Head of caudate nucleus (tissue), 42 donors: ENCODE data around the gene LDB2.

ENCODE experiments used
- DNase-seq, 42 donors: peaks; one replicate each; pipeline versions ENCODE4 v3.0.0 to v3.0.0-alpha.2; 2020 to 2021; ENCODE audit warnings: mixed read lengths in 7 of 42
- intact Hi-C: fragments of 100-400 bp; cut with DNase I; formaldehyde crosslinking; loops from one replicate; pipeline ENCODE4 v1.15.0; 2022

Gene LDB2

GRCh38 chr4:16733509-16733908 is 164.9 kb downstream of the LDB2 start:
- peak in 41 of 42 donors; percentile 18 to 87 (median 60) for DNase-seq
- intact Hi-C loops: no loop called here

- DNase-seq: peak in 12 of 42 donors; percentile 13 to 62 (median 30)
- intact Hi-C loops: no loop called here
Measured at GRCh38 chr4:16732741-16733140, 165.7 kb downstream of the LDB2 start.

- intact Hi-C loops: no loop called here
- no peak for DNase-seq
Measured at GRCh38 chr4:16731776-16732380, 166.6 kb downstream of the LDB2 start.

DNA sequence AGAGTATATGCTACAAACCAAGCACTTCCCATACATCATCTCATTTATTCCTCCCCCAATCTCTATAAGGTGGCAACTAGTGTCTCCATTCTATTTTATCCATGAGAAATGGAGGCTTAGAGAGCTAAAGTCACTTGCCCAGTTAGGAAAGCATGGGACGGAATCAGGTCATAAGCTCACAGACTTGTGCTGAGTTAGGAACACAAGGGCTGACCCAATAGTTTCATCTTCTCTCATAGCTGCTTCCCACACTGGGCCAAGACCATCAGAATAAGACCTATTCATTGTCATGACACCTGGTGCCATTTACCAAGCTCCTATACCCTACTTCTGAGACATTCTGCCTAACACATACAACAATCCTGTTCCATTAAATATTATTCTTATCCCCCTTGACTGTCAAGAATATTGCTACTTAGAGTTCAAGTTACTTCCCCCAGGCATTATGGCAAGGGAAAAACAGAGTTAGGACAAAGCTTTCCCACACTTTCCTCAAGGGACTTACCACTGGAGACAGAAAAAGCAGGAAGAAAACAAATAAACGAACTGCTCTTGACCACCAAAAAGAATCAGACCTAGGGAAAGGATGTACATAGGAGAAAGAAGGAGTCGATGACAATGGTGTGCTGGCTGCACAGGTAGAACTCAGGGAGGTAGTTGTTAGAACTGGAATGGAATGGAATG is 167.8 kb downstream of the LDB2 start:
- intact Hi-C loops: no loop called here
- no peak for DNase-seq

DNA sequence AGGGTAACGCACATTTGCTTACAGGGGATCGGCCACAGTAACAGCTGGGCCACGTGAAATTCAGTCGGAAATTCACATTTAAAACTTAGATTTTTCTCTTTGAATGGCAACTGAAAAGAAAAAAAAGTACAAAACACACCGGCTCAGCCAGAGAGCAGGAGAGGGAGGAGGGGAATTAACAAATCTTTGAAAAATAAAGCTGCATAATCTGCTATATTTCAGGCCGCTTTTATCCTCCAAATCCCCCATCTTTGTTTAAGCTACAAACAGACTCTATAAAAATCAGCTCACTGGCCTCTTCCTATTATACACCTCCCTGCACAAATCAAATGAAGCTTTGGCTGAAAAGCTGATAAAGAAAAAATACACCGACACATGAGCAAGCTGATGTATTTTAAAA is 169.1 kb downstream of the LDB2 start:
- intact Hi-C loops: no loop called here
- no peak for DNase-seq

- no peak for DNase-seq
- intact Hi-C loops: no loop called here
Measured at GRCh38 chr4:16728849-16729248, 169.6 kb downstream of the LDB2 start.

DNA sequence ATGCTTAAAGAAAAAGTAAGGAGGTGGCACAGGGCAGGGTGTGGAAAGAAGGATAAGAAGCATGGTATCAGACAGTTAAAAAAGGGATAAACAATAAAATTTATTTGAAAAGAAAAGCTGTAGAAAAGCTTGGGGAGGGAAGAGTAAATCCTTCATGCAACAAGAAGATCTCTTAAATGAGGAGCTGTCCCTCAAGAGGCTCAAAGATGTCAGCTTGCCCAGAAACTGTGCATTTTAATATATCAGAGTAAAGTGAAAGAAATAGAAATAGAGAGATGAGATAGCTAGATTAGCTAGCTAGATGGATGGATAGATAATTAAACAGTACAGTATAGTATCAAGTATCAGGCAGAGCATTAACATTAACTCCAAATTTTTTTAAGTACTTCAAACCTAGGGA is 170.3 kb downstream of the LDB2 start:
- intact Hi-C loops: no loop called here
- DNase-seq: no peak

DNA sequence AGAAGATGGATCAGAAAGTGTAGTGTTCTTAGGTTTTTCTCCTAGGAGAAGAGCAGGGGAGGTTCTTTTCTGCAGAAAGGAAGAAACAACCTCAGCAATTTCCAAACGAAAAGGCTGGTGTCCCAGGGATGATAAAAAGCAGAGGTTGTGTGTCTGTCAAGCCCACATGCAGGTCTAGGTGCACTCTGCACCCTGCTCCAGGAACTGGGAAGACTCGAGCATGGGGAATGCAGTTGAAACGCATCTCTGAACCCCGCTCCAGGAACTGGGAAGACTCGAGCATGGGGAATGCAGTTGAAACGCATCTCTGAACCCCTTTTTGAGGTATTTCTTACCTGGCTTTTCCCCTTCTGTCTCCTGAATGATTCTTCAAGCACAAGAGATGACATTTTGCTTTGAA is 171.2 kb downstream of the LDB2 start:
- DNase-seq: peak in 39 of 42 donors; percentile 9 to 83 (median 49)
- intact Hi-C loops: no loop called here

DNA sequence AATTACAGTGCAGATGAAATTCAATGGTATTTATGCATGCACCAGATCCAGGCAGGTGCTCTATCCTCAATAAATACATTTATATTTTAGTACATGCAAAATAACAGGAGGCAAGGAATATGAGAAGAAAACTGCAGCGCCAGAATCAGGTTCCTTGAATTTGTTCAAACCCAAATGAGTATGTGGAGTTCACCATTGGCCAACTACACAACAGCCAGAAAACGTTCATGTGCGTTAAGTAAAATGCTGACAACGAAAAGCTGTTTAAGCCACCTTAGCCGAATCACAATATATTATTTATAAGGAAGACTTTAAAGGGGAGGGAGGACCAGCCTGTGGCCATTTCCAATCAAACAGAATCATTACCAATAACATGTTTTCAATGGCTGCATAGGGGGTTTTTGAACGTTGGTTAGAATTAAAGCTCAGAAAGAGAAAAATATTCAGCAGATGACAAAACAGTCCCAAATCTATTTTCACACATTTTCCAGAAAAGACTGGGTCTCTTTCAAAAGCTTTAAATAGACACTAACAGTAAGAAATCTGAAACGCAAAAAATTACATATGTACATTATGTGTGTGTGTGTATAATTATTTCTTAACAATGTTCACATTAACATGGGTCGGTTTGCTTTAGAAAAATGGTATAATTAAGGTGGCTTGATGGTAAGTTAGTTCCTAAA is 171.9 kb downstream of the LDB2 start:
- DNase-seq: no peak
- intact Hi-C loops: no loop called here

GRCh38 chr4:16725252-16725651 is 173.2 kb downstream of the LDB2 start:
- intact Hi-C loops: no loop called here
- no peak for DNase-seq

DNA sequence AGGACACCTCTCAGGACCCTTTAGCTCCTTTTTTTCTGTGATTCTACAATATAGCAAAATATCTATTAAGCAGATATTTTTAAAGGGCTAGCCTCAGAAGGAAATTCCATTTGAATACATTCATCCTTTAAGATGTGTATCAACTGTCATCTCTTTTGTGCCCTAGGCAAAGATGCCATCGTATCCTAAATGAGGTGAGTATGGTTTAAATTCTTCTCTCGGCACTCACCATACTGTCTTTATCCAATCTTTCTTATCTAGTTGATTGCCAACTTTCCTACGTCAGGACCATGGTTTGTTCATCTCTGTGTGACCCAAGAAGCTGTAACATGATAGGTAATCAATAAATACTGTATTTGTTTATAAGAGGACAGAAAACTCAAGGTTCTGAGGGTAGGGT is 176.0 kb downstream of the LDB2 start:
- intact Hi-C loops: no loop called here
- no peak for DNase-seq

DNA sequence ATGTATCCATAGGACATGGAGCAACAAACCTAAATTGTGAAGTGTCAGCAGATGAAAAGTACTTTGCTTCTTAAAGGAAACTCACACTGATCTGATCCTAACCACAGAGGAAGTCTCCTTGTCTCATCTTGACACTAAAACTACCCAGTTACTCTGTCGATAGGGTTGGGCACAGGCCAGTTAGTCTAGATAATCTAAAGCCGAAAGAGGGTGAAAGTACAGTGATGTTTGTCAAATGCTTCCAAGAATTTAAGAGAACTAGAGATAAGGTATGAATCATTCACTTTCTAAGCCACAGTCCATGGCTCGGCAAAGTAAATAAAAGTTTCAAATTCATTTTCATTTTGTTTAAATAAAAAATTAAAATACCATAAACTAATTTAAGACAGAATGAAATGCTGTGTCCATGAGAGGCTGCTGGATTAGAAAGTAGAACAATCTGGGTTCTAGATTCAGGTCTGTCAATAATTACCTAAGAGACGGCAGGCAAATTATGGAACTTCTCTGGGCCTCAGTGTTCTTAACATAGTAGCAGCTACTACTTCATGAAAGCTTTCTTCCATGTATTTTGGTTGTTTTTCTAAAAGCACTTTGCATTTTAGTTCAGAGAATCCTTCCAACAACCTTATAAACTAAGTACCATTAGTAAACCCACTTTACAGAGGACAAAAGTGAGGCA is 176.7 kb downstream of the LDB2 start:
- intact Hi-C loops: no loop called here

DNA sequence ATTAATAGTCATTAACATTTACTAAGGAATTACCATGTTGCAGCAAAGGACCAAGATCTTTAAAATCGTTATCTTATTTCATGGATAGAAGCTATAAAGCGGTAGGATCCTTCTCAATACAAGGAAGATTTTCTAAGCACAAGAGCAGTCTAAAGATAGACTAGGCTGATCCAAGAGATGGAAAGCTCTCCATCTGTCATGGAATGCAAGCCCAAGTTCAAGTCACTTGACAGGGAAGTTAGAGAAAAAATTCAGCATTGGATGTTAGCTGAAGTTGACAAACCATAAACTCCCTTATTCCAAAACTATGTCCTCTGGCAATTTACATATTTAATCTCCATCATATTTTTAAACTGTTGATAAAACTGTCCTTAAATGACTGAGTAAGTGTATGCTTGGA is 177.7 kb downstream of the LDB2 start:
- intact Hi-C loops: no loop called here
- DNase-seq: no peak

More for the DNA sequence above, 176.7 kb downstream of the LDB2 start:
- DNase-seq: no peak

- intact Hi-C loops: no loop called here
Measured at GRCh38 chr4:16717266-16717970, 181.0 kb downstream of the LDB2 start.

DNA sequence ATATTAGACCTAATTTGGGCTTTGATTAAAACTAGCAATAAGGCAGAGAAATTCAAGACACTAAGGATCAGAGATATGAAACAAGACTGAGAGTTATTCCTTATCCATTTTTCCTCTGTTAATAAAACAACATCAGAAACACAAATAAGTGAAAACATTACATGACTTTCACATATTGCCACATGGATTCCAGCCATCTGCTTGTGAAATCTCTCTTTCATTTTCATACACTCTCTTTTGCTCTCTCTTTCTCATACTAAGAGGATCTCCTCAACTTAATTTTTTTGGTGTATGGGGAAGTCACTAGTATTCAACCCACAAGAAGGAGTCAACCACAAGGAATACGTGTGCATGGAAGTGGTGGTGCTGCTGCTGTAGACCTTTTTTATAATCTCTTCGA is 183.0 kb downstream of the LDB2 start:
- intact Hi-C loops: no loop called here
- DNase-seq: no peak

More at GRCh38 chr4:16717266-16717970, 181.0 kb downstream of the LDB2 start:
- DNase-seq: no peak

- no peak for DNase-seq
- intact Hi-C loops: no loop called here
Measured at GRCh38 chr4:16714191-16714590, 184.3 kb downstream of the LDB2 start.

DNA sequence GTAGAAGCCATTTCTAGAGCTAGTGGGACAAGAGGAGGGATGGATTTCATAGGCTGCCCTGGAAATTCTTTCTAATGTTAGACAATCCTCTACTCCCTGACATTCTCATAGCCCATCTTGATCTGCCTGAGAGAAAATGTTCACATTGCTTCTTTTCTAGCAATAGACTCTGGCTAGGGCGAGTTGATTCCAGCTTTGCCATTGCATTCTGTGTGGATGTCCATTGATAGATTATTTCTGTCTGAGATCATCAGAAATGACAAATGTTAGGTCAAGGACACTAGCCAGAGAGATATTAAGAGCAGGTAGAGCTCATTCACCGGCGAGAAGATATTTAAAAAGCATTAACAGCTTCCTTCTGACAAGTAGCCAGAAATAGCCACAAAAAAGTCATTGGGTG is 184.7 kb downstream of the LDB2 start:
- intact Hi-C loops: no loop called here
- no peak for DNase-seq

DNA sequence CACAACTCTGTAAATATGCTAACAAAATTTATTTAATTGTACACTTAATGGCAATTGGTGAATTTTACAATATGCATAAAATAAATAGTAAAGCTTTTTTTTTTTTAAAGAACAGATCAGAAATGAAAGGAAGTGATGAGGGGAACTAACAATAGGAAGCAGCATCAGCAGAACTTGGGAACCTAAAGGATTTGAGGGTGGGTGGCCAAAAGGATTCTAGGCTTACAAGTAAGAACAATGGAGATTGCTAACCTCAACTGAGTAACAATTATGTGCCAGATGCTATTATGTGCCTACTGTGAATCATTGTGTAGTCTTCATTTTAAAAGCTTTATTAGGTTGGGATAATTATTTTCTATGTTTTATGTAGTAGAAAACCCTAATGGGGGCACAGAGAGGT is 185.2 kb downstream of the LDB2 start:
- intact Hi-C loops: no loop called here
- DNase-seq: no peak

DNA sequence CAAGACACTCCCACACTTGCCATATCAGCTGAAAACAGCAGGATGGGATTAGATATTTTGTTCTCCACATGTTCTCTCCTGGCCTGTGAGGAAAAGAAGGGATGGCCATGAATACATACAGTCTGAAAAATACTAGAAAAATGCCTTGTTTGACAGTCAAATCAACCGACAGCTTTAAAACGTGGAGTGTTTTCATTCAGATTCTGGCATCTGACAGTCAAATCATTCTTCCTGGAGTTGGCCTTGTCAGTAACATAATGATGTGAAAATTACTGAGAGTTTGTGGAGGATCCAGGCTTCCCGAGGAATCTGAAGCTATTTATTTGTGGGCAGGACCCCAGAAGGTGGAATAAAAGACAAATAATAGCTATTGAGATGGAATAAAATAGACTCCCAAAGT is 188.2 kb downstream of the LDB2 start:
- intact Hi-C loops: no loop called here
- DNase-seq: no peak
